Fibroblast of skin of right biceps (primary cell): ENCODE data around the gene GNA14.

Experiments used
- DNase-seq: peaks from one replicate; pipeline ENCODE4 v3.0.0-alpha.2; 2013

Gene GNA14

DNA sequence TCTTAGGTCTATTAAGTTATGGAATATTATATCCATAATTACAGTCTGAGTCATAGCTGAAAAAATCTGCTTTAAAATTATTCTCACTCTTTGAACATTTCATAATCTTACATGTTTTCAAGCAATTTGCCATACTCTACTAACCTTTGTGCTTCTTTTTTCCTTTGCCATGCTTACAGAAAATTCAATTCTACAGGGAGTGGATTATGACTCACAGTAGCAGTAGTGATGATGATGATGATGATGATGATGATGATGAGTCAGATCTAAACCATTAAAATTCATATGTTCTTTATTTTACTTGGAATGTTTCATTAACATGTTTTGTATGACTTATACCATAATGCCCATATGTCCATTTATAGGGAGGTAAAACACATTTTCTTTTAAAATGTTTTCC lies 263.7 kb downstream of the GNA14 start:
- peak; percentile 85 for DNase-seq

DNA sequence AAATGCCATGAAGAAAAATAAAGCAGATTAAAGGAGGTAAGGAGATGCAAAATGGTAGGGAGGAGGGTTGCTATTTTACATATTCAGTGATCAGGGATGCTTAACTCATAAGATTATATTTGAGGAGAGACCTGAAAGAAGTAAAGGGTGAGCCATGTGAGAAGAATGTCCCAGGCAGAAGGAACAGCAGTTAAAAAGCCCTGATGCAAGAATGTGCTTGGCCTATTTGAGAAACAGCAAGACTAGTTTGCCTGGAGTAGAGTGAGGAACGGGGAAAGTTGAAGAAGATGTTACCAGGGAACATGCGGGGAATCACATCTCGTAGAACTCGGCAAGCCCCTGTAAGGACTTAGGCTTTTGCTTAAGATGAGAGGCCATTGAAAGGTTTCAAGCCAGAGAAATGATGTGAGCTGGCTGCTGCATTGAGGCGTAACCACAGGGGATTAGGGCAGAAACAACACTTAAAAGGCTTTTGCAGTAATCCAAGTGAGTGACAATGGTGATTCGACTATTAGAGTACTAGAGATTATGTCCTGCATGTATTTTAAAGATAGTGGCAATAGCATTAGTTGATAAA lies 272.1 kb downstream of the GNA14 start:
- DNase-seq, result peak; percentile 25

DNA sequence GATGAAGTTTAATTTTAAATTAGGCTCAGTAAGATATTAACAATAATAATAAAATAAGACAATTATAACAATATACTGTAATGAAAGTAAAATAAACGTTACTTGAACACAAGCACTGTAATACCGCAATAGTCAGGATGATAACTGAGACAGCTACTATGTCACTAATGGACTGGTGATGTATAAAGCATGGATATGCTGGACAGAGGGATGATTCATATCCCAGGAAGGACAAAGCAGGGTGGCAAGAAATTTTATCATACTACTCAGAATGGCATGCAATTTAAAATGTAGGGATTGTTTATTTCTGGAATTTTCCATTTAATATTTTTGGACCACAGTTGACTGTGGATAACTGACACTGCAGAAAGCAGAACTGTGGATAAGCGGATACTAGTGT lies 273.9 kb downstream of the GNA14 start:
- DNase-seq, result peak; percentile 32
